Stimulated activated naive CD8-positive, alpha-beta T cell treated with anti-CD3 and anti-CD28 coated beads, Interleukin-15, Interleukin-2, amounts not matched to agents 100 ng/mL and 50 ng/mL, for 24 hours (primary cell): ENCODE results near the gene DNASE1.

Experiments
- H3K27ac Mint-ChIP-seq: one replicate; pipeline ENCODE4 v1.8.0; 2021; ENCODE audit warnings: mild to moderate bottlenecking, mixed read lengths
- H3K27me3 Mint-ChIP-seq: one replicate; pipeline ENCODE4 v1.8.0; 2021; ENCODE audit warnings: mixed read lengths
- H3K36me3 Mint-ChIP-seq: one replicate; pipeline ENCODE4 v1.8.0; 2021; ENCODE audit warnings: low read depth, mixed read lengths
- H3K4me1 Mint-ChIP-seq: one replicate; pipeline ENCODE4 v1.8.0; 2021; ENCODE audit warnings: low read depth, mixed read lengths
- H3K4me3 Mint-ChIP-seq: one replicate; pipeline ENCODE4 v1.8.0; 2021; ENCODE audit warnings: mild to moderate bottlenecking, mixed read lengths
- H3K9me3 Mint-ChIP-seq: one replicate; pipeline ENCODE4 v1.8.0; 2021; ENCODE audit warnings: mixed read lengths

DNASE1 gene

DNA sequence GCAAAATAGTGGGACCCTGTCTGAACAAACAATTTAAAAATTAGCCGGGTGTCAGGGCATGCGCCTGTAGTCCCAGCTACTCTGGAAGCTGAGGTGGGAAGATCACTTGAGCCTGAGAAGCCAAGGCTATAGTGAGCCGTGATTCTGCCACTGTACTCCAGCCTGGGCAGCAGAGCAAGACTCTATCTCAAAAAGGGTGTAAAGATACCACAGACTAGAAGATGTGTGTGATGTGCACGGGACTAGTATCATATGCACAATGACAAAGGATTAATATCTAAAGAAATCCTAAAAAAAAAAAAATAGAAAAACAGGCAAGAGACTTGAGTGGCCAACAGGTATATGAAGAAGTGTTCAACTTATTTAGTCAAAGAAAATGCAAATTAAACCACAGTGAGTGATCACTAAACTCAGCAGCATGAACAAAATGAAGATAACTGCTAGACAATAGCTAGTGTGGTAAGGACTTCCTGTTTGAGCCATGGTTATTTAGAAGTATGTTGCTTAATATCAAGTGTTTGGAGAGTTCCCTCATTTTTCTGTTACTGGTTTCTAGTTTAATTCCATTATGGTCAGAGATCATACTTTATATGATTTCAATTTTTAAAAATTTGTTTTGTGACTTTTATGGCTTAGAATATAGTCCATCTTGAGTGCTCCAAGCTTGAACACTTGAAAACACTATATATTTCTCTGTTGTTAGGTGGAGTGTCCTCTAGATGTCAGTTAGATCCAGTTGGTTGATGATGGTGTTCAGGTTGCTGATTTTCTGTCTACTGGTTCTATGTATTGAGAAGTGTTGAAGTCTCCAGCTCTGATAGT lies 28.4 kb upstream of the DNASE1 start:
- H3K4me1 Mint-ChIP-seq = peaks cover 37% of the 10 kb centered on the region
- no peaks in the 10 kb centered on the region for H3K36me3 Mint-ChIP-seq
- H3K9me3 Mint-ChIP-seq = no peaks in the 10 kb centered on the region
- peak overlapping the region; percentile 9 for H3K4me3 Mint-ChIP-seq
- peak overlapping the region; percentile 62 for H3K27ac Mint-ChIP-seq
- no peaks in the 10 kb centered on the region for H3K27me3 Mint-ChIP-seq

DNA sequence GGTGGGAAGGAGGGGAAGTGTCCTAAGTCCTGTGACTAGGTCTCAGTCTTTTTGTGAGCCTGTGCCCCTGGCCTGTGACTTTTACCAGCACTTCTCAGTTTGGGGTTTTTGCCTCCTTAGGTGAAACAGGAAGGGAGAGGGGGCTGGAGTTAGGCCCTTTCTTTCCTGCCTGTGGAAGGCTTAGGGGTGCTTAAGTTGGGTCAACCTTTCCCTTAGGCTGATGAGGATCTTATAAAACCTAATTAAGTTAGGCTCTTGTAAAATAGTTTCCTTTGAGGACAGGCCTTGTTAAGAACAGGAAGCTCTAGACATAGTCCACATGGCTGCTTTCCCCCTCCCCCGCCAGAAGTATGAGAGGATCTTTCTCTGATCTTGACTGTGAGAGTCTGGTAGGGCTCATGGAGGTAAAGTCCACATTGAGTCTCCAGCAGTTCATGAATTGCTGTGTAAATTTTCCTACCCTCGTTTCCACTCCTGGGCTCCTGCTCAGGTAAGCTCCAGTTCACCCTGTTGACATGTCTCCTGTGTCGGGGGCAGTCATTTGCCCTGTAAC lies 17.0 kb upstream of the DNASE1 start:
- Mint-ChIP-seq H3K4me1 (peaks cover 33% of the 10 kb centered on the region), H3K27me3 (no peaks in the 10 kb centered on the region), H3K9me3 (no peaks in the 10 kb centered on the region), H3K27ac (peak overlapping the region; percentile 84), H3K4me3 (peak overlapping the region; percentile 9), H3K36me3 (peaks cover 7% of the 10 kb centered on the region)

DNA sequence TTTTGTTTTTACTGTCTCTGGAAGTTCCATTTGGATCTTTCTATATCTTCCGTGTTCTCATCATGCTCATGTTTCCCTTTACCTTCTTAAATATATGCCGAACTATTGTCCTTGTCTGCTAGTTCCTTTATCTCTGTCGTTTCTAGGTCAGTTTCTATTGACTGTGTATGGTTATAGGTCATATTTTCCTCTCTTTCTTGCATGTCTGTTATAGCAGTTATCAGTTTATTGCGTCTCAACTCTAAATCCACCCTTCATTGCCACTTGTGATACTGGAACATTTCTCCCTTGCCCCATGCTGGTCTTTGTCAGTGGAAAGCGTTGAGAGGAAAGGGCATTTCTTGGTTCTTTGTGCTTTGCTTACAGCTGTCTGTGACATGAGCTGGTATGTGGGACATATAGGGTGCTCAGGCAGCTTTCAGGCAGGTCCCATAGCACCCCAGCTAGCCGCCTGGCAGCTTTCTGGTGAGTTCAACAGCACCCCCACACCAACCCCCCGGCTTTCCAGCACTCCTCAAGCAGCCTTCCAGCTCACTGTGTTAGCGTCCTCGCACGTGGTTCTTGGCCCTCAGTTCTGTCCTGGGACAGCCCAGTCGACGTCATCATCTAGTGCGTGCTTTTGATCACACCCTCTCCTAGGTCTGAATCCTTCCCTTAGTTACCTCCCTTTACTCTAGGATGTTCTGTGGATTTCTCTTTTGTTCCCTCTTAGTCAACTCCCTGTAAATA lies 15.4 kb upstream of the DNASE1 start:
- no peak overlapping the region for H3K27ac Mint-ChIP-seq
- H3K9me3 Mint-ChIP-seq = no peaks in the 10 kb centered on the region
- peaks cover 29% of the 10 kb centered on the region for H3K4me1 Mint-ChIP-seq
- H3K36me3 Mint-ChIP-seq = peaks cover 8% of the 10 kb centered on the region
- no peak overlapping the region for H3K4me3 Mint-ChIP-seq
- H3K27me3 Mint-ChIP-seq = no peaks in the 10 kb centered on the region

DNA sequence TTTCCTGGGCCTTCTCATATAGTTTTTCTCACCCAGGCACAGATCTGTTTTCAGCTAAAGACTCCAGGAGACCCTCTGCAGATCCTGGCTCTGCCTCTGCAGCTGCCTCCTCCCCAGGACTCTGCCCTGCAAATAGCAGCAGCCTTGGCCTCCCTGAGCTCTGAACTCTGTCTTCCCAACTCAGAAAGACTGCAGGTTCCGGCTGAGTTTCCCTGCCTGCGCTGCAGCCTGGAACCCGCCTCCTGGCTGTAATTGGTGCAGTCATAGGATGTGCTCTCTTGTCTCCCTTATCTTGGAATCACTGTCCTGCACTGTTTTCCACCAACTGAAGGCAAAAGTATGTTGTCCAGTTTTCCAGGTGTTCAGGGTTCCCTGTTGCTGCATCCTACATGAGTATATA lies 14.3 kb upstream of the DNASE1 start:
- Mint-ChIP-seq H3K27ac (no peak overlapping the region), H3K4me1 (peaks cover 29% of the 10 kb centered on the region), H3K4me3 (no peak overlapping the region), H3K9me3 (no peaks in the 10 kb centered on the region), H3K27me3 (no peaks in the 10 kb centered on the region), H3K36me3 (peaks cover 8% of the 10 kb centered on the region)

DNA sequence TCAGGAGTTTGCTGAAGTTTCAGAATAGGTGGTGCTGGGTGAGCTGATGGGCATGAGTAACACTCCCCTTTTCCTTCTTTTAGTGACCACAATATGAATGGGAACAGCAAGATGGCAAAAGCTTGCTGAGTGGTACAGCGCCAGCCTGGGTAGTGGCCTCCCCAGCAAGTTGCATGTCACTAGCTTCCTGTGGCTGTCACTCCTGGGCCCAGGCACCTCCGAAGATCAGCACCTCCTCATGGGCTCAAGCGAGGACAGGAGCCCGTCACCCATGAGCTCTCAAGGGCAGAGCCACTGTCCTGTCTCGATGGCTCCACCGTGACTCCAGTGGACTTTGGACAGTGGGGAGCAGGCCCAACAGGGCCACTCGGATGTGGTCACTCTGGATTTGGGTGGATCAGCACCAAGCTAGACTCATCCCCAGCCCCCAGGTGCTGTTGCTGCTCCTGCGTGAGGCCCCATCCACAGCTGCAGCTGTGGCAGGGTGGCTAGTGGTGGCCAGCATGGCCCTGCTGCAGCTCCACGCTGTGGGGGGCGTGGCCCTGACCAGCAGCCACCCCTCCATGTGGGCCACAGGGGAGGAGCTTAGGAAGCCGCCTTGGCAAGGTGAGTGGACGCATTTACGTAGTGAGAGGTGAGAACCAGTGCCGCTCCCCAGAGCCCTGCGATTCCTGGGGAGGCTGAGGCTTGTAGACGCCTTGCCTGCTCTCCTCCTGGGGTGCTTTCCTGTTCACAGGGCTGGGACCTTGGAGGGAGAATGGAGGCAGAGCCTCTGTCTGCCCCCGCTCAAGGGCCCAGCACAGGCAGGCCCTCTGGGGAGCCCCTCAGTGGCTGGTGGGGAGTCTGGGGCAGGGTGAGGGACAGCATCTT lies 13.6 kb upstream of the DNASE1 start:
- Mint-ChIP-seq H3K4me3 (no peak overlapping the region), H3K27me3 (no peaks in the 10 kb centered on the region), H3K9me3 (no peaks in the 10 kb centered on the region), H3K4me1 (peaks cover 27% of the 10 kb centered on the region), H3K27ac (no peak overlapping the region), H3K36me3 (peaks cover 8% of the 10 kb centered on the region)

DNA sequence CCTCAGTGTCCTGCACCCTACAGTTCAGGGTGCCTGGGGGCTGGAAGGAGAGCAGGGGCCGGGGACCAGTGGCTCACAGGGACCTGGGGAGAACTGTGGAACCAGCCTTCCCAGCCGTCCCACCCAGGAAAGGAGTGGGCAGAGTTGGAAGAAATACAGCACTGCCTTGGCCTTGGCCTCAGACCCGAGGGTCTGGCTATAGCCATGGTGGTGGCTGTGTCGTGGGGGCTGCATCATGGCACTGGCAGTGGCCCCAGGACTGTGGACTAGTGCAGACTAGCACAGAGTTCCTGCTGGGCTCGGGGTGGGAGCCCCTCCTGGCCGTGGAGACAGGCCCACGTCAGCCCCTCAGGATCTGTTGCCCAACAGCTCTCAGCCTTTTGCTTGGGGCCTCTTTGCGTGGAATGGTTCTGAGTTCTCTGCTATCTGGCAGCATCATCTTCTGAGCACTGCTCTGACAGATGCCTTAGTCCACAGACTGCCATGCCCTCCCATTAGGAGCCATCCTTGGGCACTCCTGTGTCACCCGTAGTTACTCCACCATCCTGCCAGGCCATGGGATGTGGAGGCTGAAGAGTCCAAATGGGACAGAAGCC lies 12.6 kb upstream of the DNASE1 start:
- H3K27me3 Mint-ChIP-seq = no peaks in the 10 kb centered on the region
- H3K4me1 Mint-ChIP-seq = peaks cover 18% of the 10 kb centered on the region
- no peak overlapping the region for H3K27ac Mint-ChIP-seq
- H3K36me3 Mint-ChIP-seq = peaks cover 8% of the 10 kb centered on the region
- H3K9me3 Mint-ChIP-seq = no peaks in the 10 kb centered on the region
- no peak overlapping the region for H3K4me3 Mint-ChIP-seq

DNA sequence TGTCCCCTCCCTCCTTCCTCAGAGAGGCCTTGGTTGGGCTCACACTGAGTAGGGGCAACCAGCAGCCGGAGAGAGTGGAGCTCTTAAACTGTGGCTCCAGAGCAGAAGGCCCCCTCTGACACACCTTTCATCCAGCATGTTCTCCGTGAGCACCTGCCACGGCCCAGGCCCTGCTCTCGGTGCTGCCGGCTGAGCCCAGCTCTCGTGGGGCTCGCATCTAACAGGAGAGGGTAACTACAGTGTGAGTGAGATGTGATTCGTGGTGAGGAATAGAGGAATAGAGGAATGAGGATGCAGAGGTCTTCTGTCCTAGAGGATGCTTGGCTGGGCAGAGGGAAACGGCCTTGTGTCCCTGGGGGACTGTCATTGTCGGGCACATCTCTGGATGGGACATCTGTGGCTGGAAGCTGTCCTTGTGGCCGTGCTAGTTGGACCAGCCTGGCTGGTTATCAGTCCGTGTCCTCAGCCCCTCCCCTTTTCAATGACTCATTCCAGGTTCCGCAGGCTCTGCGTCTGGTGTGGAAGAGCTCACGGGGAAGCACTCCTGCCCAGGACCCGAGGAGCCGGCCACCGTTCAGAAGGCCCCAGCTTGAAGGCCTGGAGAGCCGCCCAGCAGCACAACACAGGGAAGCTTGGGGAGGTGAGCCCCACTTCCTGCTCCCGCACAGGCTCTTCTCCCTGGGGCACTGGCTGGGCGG lies 11.9 kb upstream of the DNASE1 start:
- Mint-ChIP-seq H3K9me3 (no peaks in the 10 kb centered on the region), H3K27ac (no peak overlapping the region), H3K4me1 (peaks cover 12% of the 10 kb centered on the region), H3K36me3 (peaks cover 8% of the 10 kb centered on the region), H3K27me3 (no peaks in the 10 kb centered on the region), H3K4me3 (no peak overlapping the region)

DNA sequence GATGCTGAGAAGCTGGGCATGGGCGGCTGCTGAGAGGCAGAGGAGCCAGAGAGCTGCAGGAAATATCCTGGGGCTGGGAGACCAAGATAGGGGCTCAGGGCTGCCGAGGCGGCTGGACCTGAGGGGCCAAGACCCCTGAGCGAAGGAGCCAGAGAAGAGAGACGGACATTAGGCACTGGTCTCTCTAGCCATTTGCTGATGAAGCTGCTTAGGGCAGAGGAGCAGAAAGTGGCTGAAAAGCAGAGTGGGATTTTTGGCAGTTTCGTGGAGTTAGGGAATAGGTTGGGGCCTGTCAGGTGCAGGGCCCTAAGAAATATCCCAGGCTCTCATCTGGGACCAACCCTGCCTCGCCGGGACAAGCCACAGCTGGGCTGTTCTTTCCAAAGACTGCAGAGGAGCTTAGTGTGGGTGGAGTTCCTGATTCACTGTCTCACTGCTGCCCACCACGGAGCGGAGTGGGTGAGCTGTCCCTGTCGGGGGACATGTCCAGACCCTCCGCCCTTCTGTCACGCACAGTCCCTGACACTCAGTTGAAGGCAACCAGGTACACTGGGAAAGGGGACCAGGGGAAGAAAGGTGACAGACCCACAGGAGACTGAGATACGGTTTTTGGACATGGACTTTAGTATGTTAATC lies 11.3 kb upstream of the DNASE1 start:
- H3K9me3 Mint-ChIP-seq = no peaks in the 10 kb centered on the region
- no peak overlapping the region for H3K27ac Mint-ChIP-seq
- peaks cover 8% of the 10 kb centered on the region for H3K36me3 Mint-ChIP-seq
- H3K4me1 Mint-ChIP-seq = peaks cover 6% of the 10 kb centered on the region
- no peak overlapping the region for H3K4me3 Mint-ChIP-seq
- no peaks in the 10 kb centered on the region for H3K27me3 Mint-ChIP-seq

DNA sequence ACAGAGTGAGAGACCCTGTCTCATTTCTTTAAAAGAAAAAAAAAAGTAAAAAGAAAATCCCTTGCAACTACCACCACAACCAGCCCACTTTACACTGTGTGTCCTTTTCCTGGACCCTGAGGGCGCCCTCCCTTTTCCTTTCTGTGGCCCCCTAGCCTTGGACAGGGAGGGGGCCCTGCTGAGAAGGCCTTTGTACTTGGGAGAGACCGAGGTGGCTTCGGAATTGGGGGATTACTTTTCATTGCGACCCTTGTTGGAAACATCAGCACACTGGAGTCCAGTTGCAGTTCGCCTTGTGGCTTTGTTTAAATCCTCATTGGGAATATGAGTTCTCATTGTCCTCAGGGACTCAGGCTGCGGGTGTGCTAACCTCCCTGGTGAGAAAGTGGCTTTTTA lies 9.4 kb upstream of the DNASE1 start:
- Mint-ChIP-seq H3K36me3 (peaks cover 8% of the 10 kb centered on the region), H3K27me3 (no peaks in the 10 kb centered on the region), H3K4me3 (no peak overlapping the region), H3K27ac (no peak overlapping the region), H3K4me1 (no peaks in the 10 kb centered on the region), H3K9me3 (no peaks in the 10 kb centered on the region)

DNA sequence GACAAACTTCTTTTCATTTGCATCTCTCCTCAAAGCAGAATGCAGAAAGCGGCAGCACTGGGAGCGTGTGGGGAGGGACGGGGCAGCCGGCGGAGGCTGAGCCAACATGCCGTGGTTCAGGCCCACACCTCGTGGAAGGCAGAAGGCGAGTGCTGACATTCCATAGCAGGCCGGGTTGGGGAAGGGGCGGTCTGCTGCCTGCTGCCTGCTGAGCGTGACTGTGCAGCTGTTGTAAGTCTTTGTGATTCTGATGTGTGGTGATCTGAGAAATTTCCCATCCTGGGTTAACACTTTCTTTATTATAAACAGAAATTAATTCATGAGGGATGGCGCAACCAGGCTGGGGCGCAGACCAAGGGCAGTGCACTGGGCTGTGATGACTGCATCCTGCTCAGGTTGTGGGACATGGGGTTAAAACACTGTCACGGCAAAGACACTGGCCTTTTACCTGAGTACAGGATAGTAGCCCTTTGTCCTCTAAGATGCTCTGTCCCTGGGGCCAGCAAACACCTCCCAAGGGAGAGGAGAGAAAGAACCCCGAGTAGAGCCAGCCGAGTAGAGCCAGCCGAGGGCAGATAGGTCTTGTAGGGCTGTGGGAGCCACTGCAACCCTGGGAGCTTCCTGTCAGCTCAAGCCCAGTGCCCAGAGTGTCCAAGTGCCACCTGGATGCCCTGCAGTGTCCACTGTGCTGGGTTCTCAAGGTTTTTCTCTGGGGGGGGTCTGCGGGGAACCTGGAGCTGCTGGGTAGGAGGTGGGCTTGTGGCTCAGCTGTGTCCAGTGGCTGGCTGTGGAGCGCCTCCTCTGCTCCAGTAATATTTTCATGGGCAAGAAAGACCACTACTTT lies 8.8 kb upstream of the DNASE1 start:
- no peak overlapping the region for H3K4me3 Mint-ChIP-seq
- H3K36me3 Mint-ChIP-seq = peaks cover 11% of the 10 kb centered on the region
- H3K4me1 Mint-ChIP-seq = no peaks in the 10 kb centered on the region
- no peaks in the 10 kb centered on the region for H3K27me3 Mint-ChIP-seq
- H3K9me3 Mint-ChIP-seq = no peaks in the 10 kb centered on the region
- H3K27ac Mint-ChIP-seq = no peak overlapping the region

DNA sequence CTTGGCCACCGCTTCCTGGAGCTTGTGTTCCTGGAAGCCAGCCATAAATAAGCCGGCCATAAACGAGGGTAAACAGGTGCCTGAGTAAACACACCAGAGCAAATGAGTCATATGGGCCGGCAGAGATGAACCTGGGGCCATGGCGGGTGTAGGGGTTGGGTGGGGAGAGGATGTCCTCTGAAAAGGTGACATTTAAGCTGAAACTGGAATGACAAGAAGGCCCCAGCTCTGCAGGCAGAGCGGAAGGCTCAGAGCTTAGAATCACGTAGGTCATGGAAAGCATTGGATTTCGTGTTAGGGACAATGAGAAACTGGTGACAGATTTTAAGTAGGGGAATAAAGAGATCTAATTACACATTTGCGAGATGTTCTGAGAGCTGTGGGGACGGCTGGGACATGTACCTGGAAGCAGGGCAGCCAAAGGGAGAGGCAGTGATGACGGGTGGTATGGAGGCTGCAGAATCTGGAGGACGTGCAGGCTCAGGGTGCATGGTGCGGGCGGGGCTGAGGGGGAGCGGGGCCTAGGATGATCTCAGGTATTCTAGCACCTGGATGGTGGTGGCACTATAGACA lies 8.1 kb upstream of the DNASE1 start:
- Mint-ChIP-seq H3K36me3 (peaks cover 13% of the 10 kb centered on the region), H3K27me3 (no peaks in the 10 kb centered on the region), H3K4me1 (no peaks in the 10 kb centered on the region), H3K27ac (no peak overlapping the region), H3K4me3 (no peak overlapping the region), H3K9me3 (no peaks in the 10 kb centered on the region)

DNA sequence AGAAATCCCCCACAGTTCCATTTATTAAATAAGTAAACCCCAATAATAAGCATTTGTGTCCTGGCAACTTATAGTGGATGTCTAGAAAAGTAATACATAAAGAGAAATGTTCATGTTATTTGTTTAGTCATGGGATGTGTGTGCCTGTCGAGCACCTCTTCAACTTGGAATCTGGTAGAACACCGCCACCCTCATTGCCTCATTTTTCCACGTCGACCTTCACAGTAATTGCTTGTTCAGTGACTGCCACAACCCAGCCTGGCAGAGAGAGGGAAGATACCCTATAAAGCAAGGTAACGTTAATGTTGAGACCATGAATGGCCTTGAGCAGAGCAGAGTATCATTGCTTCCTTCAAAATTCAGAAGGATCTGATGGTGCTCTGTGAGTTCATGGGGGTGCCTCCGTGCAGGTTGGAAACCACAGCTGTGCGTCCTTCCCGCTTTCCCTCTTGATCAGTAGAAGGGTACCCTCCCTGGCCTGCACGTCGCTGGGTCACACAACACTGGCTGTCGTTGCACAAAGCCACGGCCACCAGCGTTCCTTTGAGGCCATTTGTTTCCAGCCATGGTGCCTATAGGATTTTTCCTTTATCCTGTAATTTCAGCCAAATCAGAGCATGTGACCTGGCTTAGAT lies 3.7 kb upstream of the DNASE1 start:
- no peak overlapping the region for H3K4me3 Mint-ChIP-seq
- peak overlapping the region; percentile 8 for H3K27ac Mint-ChIP-seq
- H3K4me1 Mint-ChIP-seq = no peaks in the 10 kb centered on the region
- no peaks in the 10 kb centered on the region for H3K27me3 Mint-ChIP-seq
- H3K9me3 Mint-ChIP-seq = no peaks in the 10 kb centered on the region
- peaks cover 29% of the 10 kb centered on the region for H3K36me3 Mint-ChIP-seq
